HEK293 (cell line): Measurements from ENCODE around the gene METTL15.

Source experiments
- CTCF ChIA-PET: fragments of 350-600 bp; formaldehyde crosslinking; extraction: SDS; loops from one replicate; lab custom pipeline; 2021; ENCODE audit warnings: antibody characterized with exemption; lab: Yijun Ruan, JAX
- POLR2A ChIA-PET: fragments of 300-600 bp; formaldehyde crosslinking; extraction: SDS; loops from one replicate; lab custom pipeline; 2020; ENCODE audit warnings: antibody characterized with exemption, inconsistent platforms; lab: Yijun Ruan, JAX
- H3K27ac ChIP-seq: fragments of 200-500 bp; sonication (Bioruptor generic); 2 replicates; pipeline ENCODE4 v1.5.1; 2014; ENCODE audit warnings: low read depth, low read length, control low read depth, inconsistent platforms; ENCODE audit errors: extremely low read depth
- H3K36me3 ChIP-seq, 2 experiments: fragments of 200-500 bp in 1 of 2; sonication (Bioruptor generic) in 1 of 2; 1 replicate in 1 of 2; 2 replicates in 1 of 2; pipeline ENCODE4 v1.5.1; 2014 to 2017; ENCODE audit warnings: inconsistent platforms in 2 of 2, low read length in 2 of 2; ENCODE audit not compliant: control insufficient read depth in 2 of 2, insufficient read depth in 1 of 2
- H3K4me1 ChIP-seq: fragments of 200-500 bp; sonication (Bioruptor generic); 2 replicates; pipeline ENCODE4 v1.5.1; 2014; ENCODE audit warnings: mild to moderate bottlenecking, low read length, inconsistent platforms; ENCODE audit not compliant: control insufficient read depth, insufficient read depth
- H3K4me3 ChIP-seq: 2 replicates; pipeline ENCODE4 v1.5.1; 2011; ENCODE audit warnings: low read depth, mild to moderate bottlenecking, control low read depth, low read length, moderate library complexity
- H3K9me3 ChIP-seq: fragments of 200-500 bp; sonication (Bioruptor generic); 2 replicates; pipeline ENCODE4 v1.5.1; 2014; ENCODE audit warnings: low read depth, low read length, inconsistent platforms; ENCODE audit not compliant: control insufficient read depth, insufficient read depth
- GFI1B ChIP-seq: fragments of 450-650 bp; formaldehyde crosslinking; IDR thresholded peaks from 2 replicates; pipeline ENCODE4 v1.5.1; 2016; ENCODE audit warnings: missing biosample characterization, missing genetic modification characterization
- GLIS1 ChIP-seq: fragments of 450-650 bp; formaldehyde crosslinking; IDR thresholded peaks from 2 replicates; pipeline ENCODE4 v1.5.1; 2016; ENCODE audit warnings: missing biosample characterization, missing genetic modification characterization
- GLIS2 ChIP-seq: fragments of 450-650 bp; formaldehyde crosslinking; IDR thresholded peaks from 2 replicates; pipeline ENCODE4 v1.5.1; 2016; ENCODE audit warnings: missing biosample characterization, missing genetic modification characterization
- HOXC10 ChIP-seq: sonication (generic); formaldehyde crosslinking; IDR thresholded peaks from 2 replicates; pipeline ENCODE4 v1.8.1; 2023; ENCODE audit warnings: mild to moderate bottlenecking, missing genetic modification reagents
- INSM2 ChIP-seq: fragments of 450-650 bp; formaldehyde crosslinking; IDR thresholded peaks from 2 replicates; pipeline ENCODE4 v1.5.1; 2016; ENCODE audit warnings: missing biosample characterization, missing genetic modification characterization
- PRDM10 ChIP-seq: fragments of 450-650 bp; formaldehyde crosslinking; IDR thresholded peaks from 2 replicates; pipeline ENCODE4 v1.5.1; 2016; ENCODE audit warnings: missing biosample characterization, missing genetic modification characterization
- SETDB1 ChIP-seq: IDR thresholded peaks from one replicate; pipeline ENCODE4 v1.6.1; 2017; ENCODE audit warnings: mild to moderate bottlenecking, low read length, moderate library complexity, mixed read lengths; ENCODE audit not compliant: insufficient read length
- TRIM28 ChIP-seq: IDR thresholded peaks from 2 replicates; pipeline ENCODE4 v1.6.1; 2011; ENCODE audit warnings: low read length, control low read depth, borderline replicate concordance
- WT1 ChIP-seq: fragments of 450-650 bp; formaldehyde crosslinking; IDR thresholded peaks from 2 replicates; pipeline ENCODE4 v1.5.1; 2016; ENCODE audit warnings: missing biosample characterization, missing genetic modification characterization
- ZBTB21 ChIP-seq: fragments of 450-650 bp; formaldehyde crosslinking; IDR thresholded peaks from 2 replicates; pipeline ENCODE4 v1.5.1; 2017; ENCODE audit warnings: missing biosample characterization, missing genetic modification characterization
- ZBTB49 ChIP-seq: fragments of 450-650 bp; formaldehyde crosslinking; IDR thresholded peaks from 2 replicates; pipeline ENCODE4 v1.5.1; 2016; ENCODE audit warnings: missing biosample characterization, missing genetic modification characterization, low read depth
- ZFP41 ChIP-seq: fragments of 450-650 bp; formaldehyde crosslinking; IDR thresholded peaks from 2 replicates; pipeline ENCODE4 v1.5.1; 2016; ENCODE audit warnings: missing biosample characterization, missing genetic modification characterization, borderline replicate concordance
- ZNF10 ChIP-seq: fragments of 450-650 bp; formaldehyde crosslinking; IDR thresholded peaks from 2 replicates; pipeline ENCODE4 v1.5.1; 2017; ENCODE audit warnings: missing biosample characterization, missing genetic modification characterization
- ZNF148 ChIP-seq: fragments of 450-650 bp; formaldehyde crosslinking; IDR thresholded peaks from 2 replicates; pipeline ENCODE4 v1.5.0; 2017; ENCODE audit warnings: missing biosample characterization, missing genetic modification characterization, borderline replicate concordance
- ZNF19 ChIP-seq: fragments of 450-650 bp; formaldehyde crosslinking; IDR thresholded peaks from 2 replicates; pipeline ENCODE4; 2016; ENCODE audit warnings: missing biosample characterization, missing genetic modification characterization, low read depth
- ZNF2 ChIP-seq: fragments of 450-650 bp; formaldehyde crosslinking; IDR thresholded peaks from 2 replicates; pipeline ENCODE4 v1.5.1; 2016; ENCODE audit warnings: missing biosample characterization, missing genetic modification characterization
- ZNF266 ChIP-seq: fragments of 450-650 bp; formaldehyde crosslinking; IDR thresholded peaks from 2 replicates; pipeline ENCODE4 v1.5.1; 2016; ENCODE audit warnings: missing biosample characterization, missing genetic modification characterization, low read depth
- ZNF350 ChIP-seq: fragments of 450-650 bp; formaldehyde crosslinking; IDR thresholded peaks from 2 replicates; pipeline ENCODE4 v1.5.0; 2017; ENCODE audit warnings: missing biosample characterization, mild to moderate bottlenecking, missing genetic modification characterization
- ZNF416 ChIP-seq: fragments of 450-650 bp; formaldehyde crosslinking; IDR thresholded peaks from 2 replicates; pipeline ENCODE4 v1.5.1; 2016; ENCODE audit warnings: missing biosample characterization, missing genetic modification characterization
- ZNF530 ChIP-seq: fragments of 450-650 bp; formaldehyde crosslinking; IDR thresholded peaks from 2 replicates; pipeline ENCODE4 v1.5.1; 2016; ENCODE audit warnings: low read depth, missing biosample characterization, missing genetic modification characterization
- ZNF621 ChIP-seq: fragments of 450-650 bp; formaldehyde crosslinking; IDR thresholded peaks from 2 replicates; pipeline ENCODE4 v1.5.1; 2017; ENCODE audit warnings: missing biosample characterization, missing genetic modification characterization
- ZNF626 ChIP-seq: fragments of 450-650 bp; sonication (Bioruptor Pico); formaldehyde crosslinking; IDR thresholded peaks from 2 replicates; pipeline ENCODE4 v1.5.1; 2018; ENCODE audit warnings: missing biosample characterization, missing genetic modification characterization, inconsistent platforms
- ZNF704 ChIP-seq: fragments of 450-650 bp; formaldehyde crosslinking; IDR thresholded peaks from 2 replicates; pipeline ENCODE4 v1.5.1; 2016; ENCODE audit warnings: missing biosample characterization, missing genetic modification characterization
- ZNF768 ChIP-seq: fragments of 450-650 bp; formaldehyde crosslinking; IDR thresholded peaks from 2 replicates; pipeline ENCODE4 v1.5.1; 2018; ENCODE audit warnings: missing biosample characterization, mild to moderate bottlenecking, missing genetic modification characterization
- ZNF830 ChIP-seq: fragments of 450-650 bp; IDR thresholded peaks from 2 replicates; pipeline ENCODE4 v1.5.0; 2018; ENCODE audit warnings: missing biosample characterization, missing genetic modification characterization, low read depth, mild to moderate bottlenecking, moderate library complexity

The METTL15 gene

GRCh38 chr11:28227460-28227859 is 119.3 kb downstream of the METTL15 start:
- TF ChIP-seq ZNF626 (tag by site-specific recombination) (no peak), HOXC10 (CRISPR knock-in tag) (no peak), GFI1B (tag by site-specific recombination) (no peak), GLIS1 (tag by site-specific recombination) (no peak), ZNF830 (tag by site-specific recombination) (no peak), ZNF19 (tag by site-specific recombination) (no peak), ZNF621 (tag by site-specific recombination) (no peak), WT1 (tag by site-specific recombination) (no peak), ZNF2 (tag by site-specific recombination) (no peak)
- Histone ChIP-seq H3K36me3 (no peaks in the 10 kb centered on the region), H3K27ac (no peak overlapping the region), H3K9me3 (no peaks in the 10 kb centered on the region), H3K4me1 (no peaks in the 10 kb centered on the region), H3K4me3 (no peak overlapping the region)
- CTCF ChIA-PET = no interaction called here
- POLR2A ChIA-PET = no interaction called here

GRCh38 chr11:28228196-28228895 is 120.2 kb downstream of the METTL15 start:
- Histone ChIP-seq H3K27ac (no peak overlapping the region), H3K36me3 (no peaks in the 10 kb centered on the region), H3K4me1 (no peaks in the 10 kb centered on the region)
- POLR2A ChIA-PET = no interaction called here
- TF ChIP-seq ZNF530 (tag by site-specific recombination) (no peak), ZBTB49 (tag by site-specific recombination) (no peak), TRIM28 (no peak), ZNF416 (tag by site-specific recombination) (no peak), ZFP41 (tag by site-specific recombination) (no peak), SETDB1 (no peak), ZNF266 (tag by site-specific recombination) (no peak), PRDM10 (tag by site-specific recombination) (no peak), ZBTB21 (no peak), INSM2 (tag by site-specific recombination) (no peak), GLIS2 (tag by site-specific recombination) (no peak), ZNF704 (tag by site-specific recombination) (no peak), ZNF148 (tag by site-specific recombination) (no peak), ZNF350 (tag by site-specific recombination) (no peak), ZNF768 (tag by site-specific recombination) (no peak), ZNF621 (tag by site-specific recombination) (no peak), ZNF10 (tag by site-specific recombination) (no peak)
- TF ChIP-seq, all 188 proteins: peak for 0
- H3K9me3 ChIP-seq = no peaks in the 10 kb centered on the region
- no peak overlapping the region for H3K4me3 ChIP-seq
- CTCF ChIA-PET = no interaction called here
